HEK293T (cell line): ENCODE measurements around the gene RHOJ.

Experiments
- BHLHE40 ChIP-seq: fragments of 450-650 bp; IDR thresholded peaks from 2 replicates; pipeline ENCODE4 v1.6.1; 2016; ENCODE audit warnings: mild to moderate bottlenecking, moderate library complexity, borderline replicate concordance
- CTBP1 ChIP-seq: fragments of 450-650 bp; IDR thresholded peaks from 2 replicates; pipeline ENCODE4 v1.6.1; 2016; ENCODE audit warnings: borderline replicate concordance
- FOXA1 ChIP-seq: fragments of 450-650 bp; IDR thresholded peaks from 2 replicates; pipeline ENCODE4 v1.6.1; 2016; ENCODE audit warnings: mild to moderate bottlenecking
- FOXK2 ChIP-seq: fragments of 450-650 bp; IDR thresholded peaks from 2 replicates; pipeline ENCODE4 v1.6.1; 2016; ENCODE audit warnings: mild to moderate bottlenecking
- HDGF ChIP-seq: fragments of 450-650 bp; IDR thresholded peaks from 2 replicates; pipeline ENCODE4 v1.6.1; 2017; ENCODE audit warnings: antibody characterized with exemption, borderline replicate concordance
- L3MBTL2 ChIP-seq: fragments of 450-650 bp; conservative IDR thresholded peaks from 2 replicates; pipeline ENCODE4 v1.6.1; 2016; ENCODE audit warnings: mild to moderate bottlenecking
- NFRKB ChIP-seq: fragments of 450-650 bp; IDR thresholded peaks from 2 replicates; pipeline ENCODE4 v1.6.1; 2016; ENCODE audit warnings: mild to moderate bottlenecking, moderate library complexity
- SP1 ChIP-seq: fragments of 450-650 bp; IDR thresholded peaks from 2 replicates; pipeline ENCODE4 v1.6.1; 2017
- SUZ12 ChIP-seq: fragments of 450-650 bp; IDR thresholded peaks from 2 replicates; pipeline ENCODE4 v1.6.1; 2016; ENCODE audit warnings: mild to moderate bottlenecking
- ZNF384 ChIP-seq: fragments of 450-650 bp; IDR thresholded peaks from 2 replicates; pipeline ENCODE4 v1.6.1; 2016
- TF ChIP-seq, protein P1 (sequence below): fragments of 450-650 bp; IDR thresholded peaks from 2 replicates; pipeline ENCODE4 v1.6.1; 2016

DNA sequence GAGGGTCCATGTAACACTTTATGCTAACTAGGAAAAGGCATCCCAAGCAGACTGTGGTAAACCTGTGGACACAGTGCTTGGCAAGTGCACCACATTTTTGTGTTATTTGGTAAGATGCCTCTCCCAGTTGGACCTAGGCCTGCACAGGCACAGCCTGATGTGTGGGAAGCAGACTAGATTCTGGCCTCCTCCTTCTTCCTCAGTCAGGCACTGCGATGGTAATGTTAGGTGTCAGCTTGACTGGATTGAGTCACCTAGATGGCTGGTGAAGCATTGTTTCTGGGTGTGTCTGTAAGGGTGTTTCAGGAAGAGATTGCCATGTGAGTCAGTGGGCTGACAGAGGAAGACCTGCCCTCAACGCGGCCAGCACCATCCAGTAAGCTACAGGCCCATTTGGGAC lies 25.3 kb upstream of the RHOJ start:
- TF ChIP-seq HDGF (no peak), CTBP1 (no peak), SUZ12 (no peak), BHLHE40 (no peak), NFRKB (no peak), ZNF384 (no peak), SP1 (no peak), FOXA1 (no peak), L3MBTL2 (no peak), FOXK2 (no peak)
- TF ChIP-seq, protein P1, sequence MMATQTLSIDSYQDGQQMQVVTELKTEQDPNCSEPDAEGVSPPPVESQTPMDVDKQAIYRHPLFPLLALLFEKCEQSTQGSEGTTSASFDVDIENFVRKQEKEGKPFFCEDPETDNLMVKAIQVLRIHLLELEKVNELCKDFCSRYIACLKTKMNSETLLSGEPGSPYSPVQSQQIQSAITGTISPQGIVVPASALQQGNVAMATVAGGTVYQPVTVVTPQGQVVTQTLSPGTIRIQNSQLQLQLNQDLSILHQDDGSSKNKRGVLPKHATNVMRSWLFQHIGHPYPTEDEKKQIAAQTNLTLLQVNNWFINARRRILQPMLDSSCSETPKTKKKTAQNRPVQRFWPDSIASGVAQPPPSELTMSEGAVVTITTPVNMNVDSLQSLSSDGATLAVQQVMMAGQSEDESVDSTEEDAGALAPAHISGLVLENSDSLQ, result no peak
